ENCODE results near the gene ZNF485. TPM values are rescaled to one million over a fixed set of nuclear protein-coding genes. Genes with fewer than 3 reads are reported as not detected.

ZNF485 gene
- total RNA-seq, 1 experiment from 2014 or later: 1.2 TPM

DNA sequence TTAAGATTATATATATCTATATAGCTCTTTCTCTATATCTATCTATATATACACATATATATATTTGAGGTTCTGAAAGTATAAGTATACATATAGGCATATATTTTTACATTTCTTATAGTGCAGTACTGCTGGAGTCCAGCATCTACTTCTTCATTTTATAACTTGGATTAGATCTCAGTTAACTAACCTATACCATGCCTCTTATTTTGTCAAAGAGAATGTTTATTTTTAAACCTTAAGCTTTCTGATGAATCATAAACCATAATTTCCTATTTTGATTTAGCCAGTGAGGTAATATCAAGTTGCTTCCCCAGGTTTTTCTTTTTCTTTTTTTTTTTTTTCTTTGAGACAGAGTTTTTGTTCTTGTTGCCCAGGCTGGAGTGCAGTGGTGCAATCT lies 34.4 kb downstream of the ZNF485 start:
- Histone ChIP-seq H3K9me2 (replicated peaks; ENCODE audit: low read length) (no peaks in the 10 kb centered on the region), H4K20me1 (ENCODE audit: low read length) (no peaks in the 10 kb centered on the region), H2AFZ (ENCODE audit: low read length) (no peak overlapping the region), H3K9ac (ENCODE audit: low read length) (no peak overlapping the region), H3K27ac (ENCODE audit: low read length) (no peak overlapping the region), H3K79me2 (ENCODE audit: low read length) (no peaks in the 10 kb centered on the region), H3K36me3 (ENCODE audit: low read depth, low read length) (peaks cover 25% of the 10 kb centered on the region), H3K27me3 (ENCODE audit: low read length) (no peaks in the 10 kb centered on the region), H3K4me2 (ENCODE audit: low read length) (no peak overlapping the region), H3F3A (ENCODE audit: low read length, unreplicated experiment) (no peaks in the 10 kb centered on the region), H3K4me1 (ENCODE audit: insufficient read depth, low read length) (no peaks in the 10 kb centered on the region), H3K4me3 (ENCODE audit: low read length) (no peak overlapping the region), H3K9me3 (ENCODE audit: low read length) (peaks cover 38% of the 10 kb centered on the region)
- ATAC-seq (no peak), DNase-seq (no peak)
- intact Hi-C loops (cut with micrococcal nuclease): no loop called here
- ChIA-PET CTCF (interaction anchor here (0.6 kb wide), 1 partner anchor 203 kb away, joined by 4 read pairs; no protein-coding TSS in a partner anchor), POLR2A (ENCODE audit: unreplicated experiment) (no interaction called here)
- BruUV-seq (replicated peaks): no TSS peak
- TF ChIP-seq EZH2 (IDR thresholded peaks at IDR 0.05; ENCODE audit: low read length, unreplicated experiment): no peak
- TF ChIP-seq EZH2phosphoT487 (IDR thresholded peaks at IDR 0.05; ENCODE audit: borderline replicate concordance, low read length): no peak
- TF ChIP-seq, protein P1, sequence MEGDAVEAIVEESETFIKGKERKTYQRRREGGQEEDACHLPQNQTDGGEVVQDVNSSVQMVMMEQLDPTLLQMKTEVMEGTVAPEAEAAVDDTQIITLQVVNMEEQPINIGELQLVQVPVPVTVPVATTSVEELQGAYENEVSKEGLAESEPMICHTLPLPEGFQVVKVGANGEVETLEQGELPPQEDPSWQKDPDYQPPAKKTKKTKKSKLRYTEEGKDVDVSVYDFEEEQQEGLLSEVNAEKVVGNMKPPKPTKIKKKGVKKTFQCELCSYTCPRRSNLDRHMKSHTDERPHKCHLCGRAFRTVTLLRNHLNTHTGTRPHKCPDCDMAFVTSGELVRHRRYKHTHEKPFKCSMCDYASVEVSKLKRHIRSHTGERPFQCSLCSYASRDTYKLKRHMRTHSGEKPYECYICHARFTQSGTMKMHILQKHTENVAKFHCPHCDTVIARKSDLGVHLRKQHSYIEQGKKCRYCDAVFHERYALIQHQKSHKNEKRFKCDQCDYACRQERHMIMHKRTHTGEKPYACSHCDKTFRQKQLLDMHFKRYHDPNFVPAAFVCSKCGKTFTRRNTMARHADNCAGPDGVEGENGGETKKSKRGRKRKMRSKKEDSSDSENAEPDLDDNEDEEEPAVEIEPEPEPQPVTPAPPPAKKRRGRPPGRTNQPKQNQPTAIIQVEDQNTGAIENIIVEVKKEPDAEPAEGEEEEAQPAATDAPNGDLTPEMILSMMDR (conservative IDR thresholded peaks at IDR 0.05; ENCODE audit: low read depth, low read length): no peak

DNA sequence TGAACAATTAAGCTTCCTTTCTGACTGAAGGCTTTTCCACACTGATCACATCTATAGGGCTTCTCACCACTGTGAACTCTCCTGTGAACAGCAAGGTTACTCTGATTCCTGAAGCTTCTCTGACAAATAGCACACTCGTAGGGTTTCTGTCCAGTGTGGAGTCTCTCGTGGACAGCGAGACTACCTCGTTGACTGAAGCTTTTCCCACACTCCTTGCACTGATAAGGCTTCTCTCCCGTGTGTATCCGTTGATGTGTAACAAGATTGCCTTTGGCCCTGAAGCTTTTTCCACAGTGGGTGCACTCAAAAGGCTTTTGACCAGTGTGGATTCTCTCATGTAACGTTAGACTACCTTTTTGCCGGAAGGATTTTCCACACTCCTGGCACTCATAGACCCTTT lies 38.0 kb downstream of the ZNF485 start:
- DNase-seq (no peak), ATAC-seq (no peak)
- peaks cover 35% of the 10 kb centered on the region for H3K36me3 ChIP-seq (ENCODE audit: low read depth, low read length)
- BruUV-seq (replicated peaks): no TSS peak
- no peak overlapping the region; the same call in 1 of the 2 replicates for H3K4me3 ChIP-seq (ENCODE audit: low read length)
- H3K4me2 ChIP-seq (ENCODE audit: low read length): no peak overlapping the region
- H3F3A ChIP-seq (ENCODE audit: low read length, unreplicated experiment): no peaks in the 10 kb centered on the region
- H3K27ac ChIP-seq (ENCODE audit: low read length): no peak overlapping the region
- intact Hi-C loops (cut with micrococcal nuclease): no loop called here
- POLR2A ChIA-PET (ENCODE audit: unreplicated experiment): no interaction called here
- H3K27me3 ChIP-seq (ENCODE audit: low read length): no peaks in the 10 kb centered on the region
- H3K9me2 ChIP-seq (replicated peaks; ENCODE audit: low read length): no peaks in the 10 kb centered on the region
- CTCF ChIA-PET: no interaction called here
- no peaks in the 10 kb centered on the region for H4K20me1 ChIP-seq (ENCODE audit: low read length)
- peaks cover 8% of the 10 kb centered on the region; the same call in 1 of the 2 replicates for H3K4me1 ChIP-seq (ENCODE audit: insufficient read depth, low read length)
- peaks cover 45% of the 10 kb centered on the region for H3K9me3 ChIP-seq (ENCODE audit: low read length)
- no peak for TF ChIP-seq EZH2 (IDR thresholded peaks at IDR 0.05; ENCODE audit: low read length, unreplicated experiment)
- H3K79me2 ChIP-seq (ENCODE audit: low read length): no peaks in the 10 kb centered on the region
- H3K9ac ChIP-seq (ENCODE audit: low read length): no peak overlapping the region
- H2AFZ ChIP-seq (ENCODE audit: low read length): no peak overlapping the region

DNA sequence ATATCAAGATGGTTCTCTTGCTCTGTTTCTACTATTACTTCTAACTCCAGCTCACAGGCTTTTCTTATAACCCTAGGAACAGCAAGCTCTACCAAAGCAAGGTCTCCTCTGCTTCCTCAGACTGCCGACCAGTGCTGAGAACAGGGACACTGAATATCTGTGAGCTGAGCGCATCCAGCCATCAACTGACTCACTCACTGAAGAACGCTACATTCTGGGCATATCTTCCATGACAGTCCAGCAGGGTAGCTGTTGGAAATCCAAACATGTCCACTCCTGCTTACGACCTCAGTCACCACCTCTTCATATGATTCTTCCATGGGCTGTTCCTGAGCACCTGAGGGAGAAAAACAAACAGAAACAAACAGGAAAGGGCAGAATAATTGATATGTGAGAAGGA lies 39.6 kb downstream of the ZNF485 start:
- H2AFZ ChIP-seq (ENCODE audit: low read length): no peak overlapping the region
- H3K27ac ChIP-seq (ENCODE audit: low read length): no peak overlapping the region
- no peaks in the 10 kb centered on the region for H3F3A ChIP-seq (ENCODE audit: low read length, unreplicated experiment)
- no peaks in the 10 kb centered on the region for H3K79me2 ChIP-seq (ENCODE audit: low read length)
- DNase-seq (no peak), ATAC-seq (no peak)
- no peaks in the 10 kb centered on the region for H4K20me1 ChIP-seq (ENCODE audit: low read length)
- ChIA-PET CTCF (no interaction called here), POLR2A (ENCODE audit: unreplicated experiment) (no interaction called here)
- intact Hi-C loops (cut with micrococcal nuclease): no loop called here
- peaks cover 35% of the 10 kb centered on the region for H3K36me3 ChIP-seq (ENCODE audit: low read depth, low read length)
- peaks cover 45% of the 10 kb centered on the region for H3K9me3 ChIP-seq (ENCODE audit: low read length)
- no peaks in the 10 kb centered on the region for H3K27me3 ChIP-seq (ENCODE audit: low read length)
- no peak overlapping the region for H3K4me2 ChIP-seq (ENCODE audit: low read length)
- H3K4me1 ChIP-seq (ENCODE audit: insufficient read depth, low read length): peaks cover 10% of the 10 kb centered on the region; the same call in 1 of the 2 replicates
- no TSS peak for BruUV-seq (replicated peaks)
- no peak overlapping the region for H3K9ac ChIP-seq (ENCODE audit: low read length)
- no peak overlapping the region; the same call in 1 of the 2 replicates for H3K4me3 ChIP-seq (ENCODE audit: low read length)
- H3K9me2 ChIP-seq (replicated peaks; ENCODE audit: low read length): no peaks in the 10 kb centered on the region
- TF ChIP-seq, protein P1 (conservative IDR thresholded peaks at IDR 0.05; ENCODE audit: low read depth, low read length): no peak
- TF ChIP-seq EZH2phosphoT487 (IDR thresholded peaks at IDR 0.05; ENCODE audit: borderline replicate concordance, low read length) (no peak), EZH2 (IDR thresholded peaks at IDR 0.05; ENCODE audit: low read length, unreplicated experiment) (no peak)

Data from PC-3 (cell line).